Measurements from ENCODE around the gene SLC3A2.

Gene SLC3A2

DNA sequence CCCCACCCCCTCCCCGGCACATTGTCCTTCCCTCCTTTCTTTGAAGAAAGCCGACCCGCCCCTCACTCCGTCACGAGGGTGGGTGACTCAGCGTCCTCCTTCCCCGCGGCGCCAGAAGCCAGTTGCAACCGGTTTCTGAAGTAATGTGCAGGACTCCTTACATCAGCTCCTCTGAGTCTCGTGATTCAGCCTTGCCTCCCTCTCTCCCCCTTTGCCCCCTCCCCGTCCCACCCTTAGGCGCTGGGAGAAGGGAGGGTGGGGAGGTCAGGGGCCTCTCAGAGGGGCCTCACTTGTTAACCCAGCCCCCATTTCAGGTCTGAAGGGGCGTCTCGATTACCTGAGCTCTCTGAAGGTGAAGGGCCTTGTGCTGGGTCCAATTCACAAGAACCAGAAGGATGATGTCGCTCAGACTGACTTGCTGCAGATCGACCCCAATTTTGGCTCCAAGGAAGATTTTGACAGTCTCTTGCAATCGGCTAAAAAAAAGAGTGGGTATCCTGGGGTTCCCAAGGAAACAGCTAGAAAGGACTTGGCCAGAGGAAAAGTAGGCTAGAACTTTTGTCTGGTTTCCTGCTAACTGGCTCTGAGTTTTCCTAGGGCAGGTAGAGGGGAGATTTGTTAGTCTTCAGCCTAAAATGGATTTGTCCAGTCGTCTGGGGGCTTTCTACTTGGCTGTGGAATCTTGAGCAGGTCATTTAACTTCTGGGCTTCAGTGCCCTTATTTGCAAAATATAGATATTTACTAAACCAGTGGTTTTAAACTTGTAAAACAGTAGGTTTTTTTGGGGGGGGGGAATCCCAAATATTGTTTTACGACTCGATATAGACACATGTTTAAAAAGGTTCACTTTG lies 1.1 kb downstream of the SLC3A2 start:
- DNase-seq = peak; percentile 88

DNA sequence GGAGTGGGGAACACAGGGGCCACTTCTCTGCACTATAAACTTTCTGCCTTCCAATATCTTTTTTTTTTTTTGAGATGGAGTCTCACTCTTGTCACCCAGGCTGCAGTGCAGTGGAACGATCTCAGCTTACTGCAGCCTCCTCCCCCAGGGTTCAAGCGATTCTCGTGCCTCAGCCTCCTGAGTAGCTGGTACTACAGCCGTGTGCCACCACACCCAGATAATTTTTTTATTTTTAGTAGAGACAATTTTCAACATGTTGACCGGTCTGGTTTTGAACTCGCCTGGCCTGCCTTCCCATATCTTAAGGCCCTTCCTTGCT lies 1.7 kb downstream of the SLC3A2 start:
- no peak for DNase-seq

DNA sequence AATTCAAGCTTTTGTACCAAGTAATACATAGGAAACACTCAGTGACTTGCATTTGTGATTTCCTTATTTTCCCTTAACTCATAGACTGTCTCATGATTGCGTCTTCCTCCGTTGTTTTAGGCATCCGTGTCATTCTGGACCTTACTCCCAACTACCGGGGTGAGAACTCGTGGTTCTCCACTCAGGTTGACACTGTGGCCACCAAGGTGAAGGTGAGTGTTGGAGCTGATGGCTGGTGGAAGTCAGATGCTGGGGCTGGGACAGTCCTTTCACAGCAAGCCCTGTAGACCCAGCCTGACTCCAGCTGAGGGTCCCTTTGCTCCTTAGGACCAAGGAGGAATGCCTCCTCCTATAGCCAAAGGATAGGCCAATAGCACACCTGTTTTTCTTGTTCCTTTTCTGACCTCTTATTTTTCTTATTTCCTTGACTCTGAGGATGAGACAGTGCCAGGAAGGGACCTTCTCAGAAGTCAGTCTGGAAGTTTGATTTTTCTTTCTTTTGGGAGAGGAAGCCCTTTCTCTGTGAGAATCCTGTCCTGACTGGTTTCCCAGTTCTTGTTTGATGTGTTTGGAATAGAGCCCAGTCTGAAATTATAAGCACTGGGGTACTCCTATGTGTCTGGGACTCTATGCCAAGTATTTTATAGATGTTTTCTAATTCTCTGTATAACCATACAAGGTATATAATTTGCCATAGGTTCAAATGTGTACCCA lies 2.2 kb downstream of the SLC3A2 start:
- DNase-seq = no peak

DNA sequence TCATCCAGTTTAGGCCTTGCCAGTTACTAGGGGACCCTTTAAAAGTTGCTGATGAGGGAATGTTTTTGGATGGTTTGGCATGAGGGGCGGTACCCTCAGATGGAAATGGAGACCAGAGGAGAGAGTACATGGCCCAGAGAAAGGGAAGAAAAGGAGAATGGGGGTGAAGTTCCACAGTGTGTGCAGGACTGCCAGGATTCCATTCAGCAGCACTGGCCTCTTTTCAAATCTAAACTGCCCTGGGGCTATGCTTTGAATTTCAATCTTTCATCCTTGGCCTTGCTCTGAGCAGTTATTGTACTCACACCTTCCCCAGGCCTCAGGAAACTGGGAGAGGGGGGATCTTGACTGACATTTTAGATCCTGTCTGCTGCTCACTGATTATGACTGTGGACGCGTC lies 3.0 kb downstream of the SLC3A2 start:
- no peak for DNase-seq

DNA sequence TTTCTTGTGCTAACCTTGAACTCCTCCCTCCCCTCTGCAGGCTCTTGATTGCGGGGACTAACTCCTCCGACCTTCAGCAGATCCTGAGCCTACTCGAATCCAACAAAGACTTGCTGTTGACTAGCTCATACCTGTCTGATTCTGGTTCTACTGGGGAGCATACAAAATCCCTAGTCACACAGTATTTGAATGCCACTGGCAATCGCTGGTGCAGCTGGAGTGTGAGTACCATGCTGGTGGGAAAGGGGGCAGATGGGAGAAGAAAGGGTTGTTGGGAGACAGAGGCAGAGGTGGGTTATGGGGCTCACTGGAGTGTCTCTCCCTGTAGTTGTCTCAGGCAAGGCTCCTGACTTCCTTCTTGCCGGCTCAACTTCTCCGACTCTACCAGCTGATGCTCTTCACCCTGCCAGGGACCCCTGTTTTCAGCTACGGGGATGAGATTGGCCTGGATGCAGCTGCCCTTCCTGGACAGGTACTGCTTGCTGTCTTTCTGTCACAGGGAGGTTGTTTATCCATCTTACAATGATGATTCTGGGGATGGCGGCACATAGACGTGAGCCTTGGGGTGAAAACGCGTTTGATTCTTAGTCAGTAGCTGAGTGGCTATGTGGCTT lies 4.5 kb downstream of the SLC3A2 start:
- no peak for DNase-seq

DNA sequence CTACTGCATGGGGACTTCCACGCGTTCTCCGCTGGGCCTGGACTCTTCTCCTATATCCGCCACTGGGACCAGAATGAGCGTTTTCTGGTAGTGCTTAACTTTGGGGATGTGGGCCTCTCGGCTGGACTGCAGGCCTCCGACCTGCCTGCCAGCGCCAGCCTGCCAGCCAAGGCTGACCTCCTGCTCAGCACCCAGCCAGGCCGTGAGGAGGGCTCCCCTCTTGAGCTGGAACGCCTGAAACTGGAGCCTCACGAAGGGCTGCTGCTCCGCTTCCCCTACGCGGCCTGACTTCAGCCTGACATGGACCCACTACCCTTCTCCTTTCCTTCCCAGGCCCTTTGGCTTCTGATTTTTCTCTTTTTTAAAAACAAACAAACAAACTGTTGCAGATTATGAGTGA lies 7.7 kb downstream of the SLC3A2 start:
- DNase-seq = no peak

DNA sequence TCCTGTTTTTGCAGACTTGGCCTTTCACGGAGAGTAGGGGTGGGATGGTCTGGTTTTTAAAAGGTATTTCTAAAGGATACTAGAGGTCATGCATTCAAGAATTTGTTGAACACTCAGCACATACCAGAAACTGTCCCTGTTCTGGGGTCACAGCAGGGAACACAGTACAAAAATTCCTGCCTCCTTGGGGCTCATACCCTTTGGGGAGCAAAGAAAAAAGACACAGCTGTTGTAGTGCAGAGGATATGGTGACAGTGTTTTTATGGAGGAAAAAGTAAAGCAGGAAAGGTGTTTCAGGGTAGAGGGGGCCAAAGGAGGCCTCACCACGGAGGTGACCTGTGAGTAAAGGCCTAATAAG lies 8.4 kb downstream of the SLC3A2 start:
- no peak for DNase-seq

DNA sequence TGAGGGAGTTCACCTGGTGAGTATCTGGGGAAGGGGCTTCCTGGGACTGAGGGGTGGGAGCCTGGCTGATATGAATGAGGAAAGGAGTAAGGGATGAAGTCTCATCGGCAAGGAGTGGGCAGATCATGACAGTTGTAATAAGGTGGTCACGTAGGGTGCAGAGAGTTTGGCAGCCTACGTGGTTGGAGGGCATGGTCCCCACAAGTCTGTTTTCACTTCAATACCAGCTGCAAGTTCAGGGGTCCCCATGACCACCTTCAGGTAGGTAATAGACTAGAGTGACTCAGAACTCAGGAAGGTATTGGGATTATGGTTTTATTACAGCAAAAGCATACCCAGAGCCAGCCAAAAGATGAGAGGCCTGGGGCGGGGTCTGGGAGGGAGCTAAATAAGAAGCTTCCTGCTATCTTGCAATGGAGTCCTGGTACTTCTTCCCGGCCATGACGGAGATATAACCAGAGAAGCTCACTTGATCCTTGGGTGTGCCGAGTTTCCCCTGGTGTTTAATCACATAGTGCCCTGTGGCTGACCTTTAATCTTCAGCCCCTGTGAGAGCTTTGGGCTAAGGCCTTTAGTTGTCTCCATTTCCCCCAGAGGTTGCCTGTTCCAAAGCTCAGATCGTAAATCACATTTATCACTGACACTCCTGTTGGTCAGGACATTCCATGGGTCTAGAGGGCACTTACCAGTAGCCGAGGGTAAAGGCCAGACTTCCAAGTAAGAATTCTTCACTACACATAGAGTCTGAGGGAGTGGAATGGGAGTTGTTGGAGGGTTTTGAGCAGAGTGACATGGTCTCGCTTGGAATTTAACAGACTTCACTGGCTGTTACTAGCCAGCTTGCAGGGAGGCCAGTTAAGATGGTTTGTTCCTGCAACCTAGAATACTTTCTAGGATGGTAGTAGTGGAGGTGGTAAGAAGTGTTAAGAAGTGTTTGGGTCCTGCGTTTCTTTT lies 9.1 kb downstream of the SLC3A2 start:
- no peak for DNase-seq

DNA sequence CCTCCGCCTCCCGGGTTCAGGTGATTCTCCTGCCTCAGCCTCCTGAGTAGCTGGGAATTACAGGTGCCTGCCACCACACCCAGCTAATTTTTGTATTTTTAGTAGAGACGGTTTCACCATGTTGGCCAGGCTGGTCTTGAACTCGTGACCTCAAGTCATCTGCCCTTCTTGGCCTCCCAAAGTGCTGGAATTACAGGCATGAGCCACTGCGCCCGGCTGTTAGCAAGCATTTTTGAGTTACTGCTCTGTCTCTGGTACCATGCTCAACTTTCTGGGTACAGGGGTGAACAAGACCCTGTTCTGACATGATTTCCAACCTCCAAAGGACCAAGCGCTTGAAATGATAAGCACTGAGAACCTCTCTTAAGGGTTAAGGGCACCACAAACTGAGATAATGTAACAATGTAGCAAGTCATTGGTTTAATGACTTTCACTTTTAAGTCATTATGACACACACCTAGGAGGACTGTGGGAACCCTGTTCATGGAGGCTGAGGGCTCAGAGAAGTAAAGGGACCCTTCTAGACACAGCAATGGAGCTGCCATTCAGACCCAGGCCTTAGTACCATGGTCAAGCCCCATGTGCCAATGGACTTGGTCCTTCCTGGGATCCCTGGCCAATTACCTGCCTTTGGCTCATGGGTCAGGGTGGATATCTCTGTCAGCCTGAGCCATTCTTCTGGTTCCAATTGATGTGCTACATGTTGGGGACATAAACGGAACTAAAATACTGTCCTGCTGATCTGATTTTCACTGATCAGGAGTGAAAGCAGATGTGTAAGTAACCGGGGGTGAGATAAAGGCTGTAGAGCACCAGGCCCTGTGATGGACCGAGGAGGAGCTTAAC lies 11.6 kb downstream of the SLC3A2 start:
- no peak for DNase-seq

DNA sequence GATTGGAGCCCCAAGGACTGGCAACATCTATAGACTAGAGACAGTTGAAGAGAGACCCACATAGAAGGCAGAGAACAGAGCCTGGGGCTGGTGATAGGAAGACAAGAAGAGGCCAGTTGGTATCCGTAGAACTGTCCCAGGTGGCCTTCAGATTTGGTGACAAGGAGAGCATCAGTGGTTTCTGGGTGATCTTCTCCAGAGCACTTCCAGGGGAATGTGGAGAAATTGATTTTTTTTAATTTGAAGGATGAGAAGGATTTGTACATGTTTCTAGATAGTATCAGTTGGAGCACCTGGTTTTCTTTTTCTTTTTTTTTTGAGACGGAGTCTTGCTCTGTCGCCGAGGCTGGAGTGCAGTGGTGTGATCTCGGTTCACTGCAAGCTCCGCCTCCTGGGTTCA lies 14.8 kb downstream of the SLC3A2 start:
- DNase-seq = no peak

DNA sequence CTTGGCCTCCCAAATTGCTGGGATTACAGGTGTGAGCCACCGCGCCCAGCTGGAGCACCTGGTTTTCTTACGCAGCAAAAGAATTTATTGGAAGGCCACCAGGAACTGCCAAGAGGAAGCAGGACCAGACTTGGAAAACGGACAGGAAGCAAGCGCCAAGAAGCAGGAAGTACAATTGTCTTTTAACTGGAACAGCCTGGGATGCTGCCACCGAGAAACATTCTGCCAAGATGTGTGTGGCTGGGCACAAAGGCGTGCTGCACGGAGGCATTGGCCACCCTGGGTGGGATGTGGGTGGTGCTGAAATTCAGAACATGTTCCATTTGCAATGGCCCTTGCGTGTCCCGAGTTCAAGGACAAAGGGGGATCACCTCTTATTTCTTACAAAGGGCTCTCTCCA lies 15.4 kb downstream of the SLC3A2 start:
- DNase-seq = no peak

DNA sequence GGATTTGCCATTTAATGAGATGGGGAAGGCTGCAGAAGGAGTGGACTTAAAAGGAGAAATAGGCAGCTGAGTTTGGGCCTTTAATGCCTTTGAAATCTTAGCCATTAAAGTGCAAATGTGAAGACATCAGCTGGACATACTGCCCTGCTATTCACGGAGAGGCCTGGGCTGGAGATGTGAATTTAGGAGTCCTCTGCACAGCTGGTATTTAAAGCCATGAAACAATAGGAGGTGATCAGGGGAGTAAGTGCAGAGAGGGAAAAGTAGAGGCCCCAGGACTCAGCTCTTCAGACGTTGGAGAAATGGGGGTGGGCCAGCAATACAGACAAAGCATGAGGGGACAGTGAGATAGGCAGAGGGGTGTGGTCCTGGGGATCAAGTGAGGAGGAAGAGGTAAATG lies 16.6 kb downstream of the SLC3A2 start:
- DNase-seq = no peak

DNA sequence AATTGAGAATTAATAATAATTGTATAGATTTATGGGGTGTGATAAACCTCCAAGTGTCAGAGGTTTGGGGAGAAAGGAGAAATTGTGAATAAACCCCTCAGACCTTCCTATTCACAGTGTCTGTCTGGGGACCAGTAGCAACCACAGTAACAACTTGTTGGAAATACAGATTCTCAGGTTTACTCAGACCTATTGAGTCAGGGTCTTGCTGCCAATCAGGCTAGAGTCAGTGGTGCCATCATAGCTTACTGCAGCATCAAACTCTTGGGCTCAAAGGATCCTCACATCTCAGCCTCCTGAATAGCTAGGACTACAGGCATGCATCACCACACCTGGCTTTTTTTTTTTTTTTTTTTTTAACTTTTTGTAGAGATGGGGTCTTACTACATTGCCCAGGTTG lies 17.3 kb downstream of the SLC3A2 start:
- no peak for DNase-seq

DNA sequence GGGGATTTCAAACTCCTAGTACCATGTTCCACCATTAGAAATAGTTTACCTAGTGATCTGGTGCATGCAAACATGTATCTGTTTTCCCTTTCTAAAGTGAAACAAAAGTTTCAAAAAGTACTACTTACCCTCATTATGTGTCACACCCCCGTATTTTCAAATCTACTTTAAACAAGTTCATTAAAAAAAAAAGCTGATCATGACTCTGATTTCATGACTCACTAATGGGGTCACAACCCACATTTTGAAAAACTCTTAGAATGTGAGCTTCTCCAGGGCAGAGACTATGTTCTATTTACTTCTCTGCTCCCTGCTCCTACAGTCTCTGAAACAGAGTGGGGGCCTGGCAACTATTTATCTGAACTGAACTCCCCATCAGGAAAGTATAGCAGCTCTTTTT lies 22.2 kb downstream of the SLC3A2 start:
- DNase-seq = no peak

DNA sequence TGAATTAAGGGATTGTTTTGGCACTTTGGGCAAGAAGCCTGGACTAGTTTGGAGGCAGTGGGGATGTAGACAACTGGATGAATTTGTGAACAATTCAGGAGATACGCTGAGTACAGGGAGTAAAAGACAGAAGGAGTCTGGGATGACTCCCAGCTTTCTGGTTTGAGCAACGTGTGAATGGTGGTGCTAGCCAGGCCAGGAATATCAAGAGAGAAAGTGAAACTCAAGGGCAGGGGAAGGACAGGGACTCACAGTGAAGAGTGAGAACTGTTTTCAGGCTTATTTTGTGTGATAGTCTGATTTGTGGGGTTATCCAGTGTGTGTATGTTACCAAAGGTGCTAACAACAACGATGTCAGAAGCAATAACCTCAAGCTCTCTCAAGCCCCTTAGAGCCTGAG lies 24.6 kb downstream of the SLC3A2 start:
- DNase-seq = no peak

DNA sequence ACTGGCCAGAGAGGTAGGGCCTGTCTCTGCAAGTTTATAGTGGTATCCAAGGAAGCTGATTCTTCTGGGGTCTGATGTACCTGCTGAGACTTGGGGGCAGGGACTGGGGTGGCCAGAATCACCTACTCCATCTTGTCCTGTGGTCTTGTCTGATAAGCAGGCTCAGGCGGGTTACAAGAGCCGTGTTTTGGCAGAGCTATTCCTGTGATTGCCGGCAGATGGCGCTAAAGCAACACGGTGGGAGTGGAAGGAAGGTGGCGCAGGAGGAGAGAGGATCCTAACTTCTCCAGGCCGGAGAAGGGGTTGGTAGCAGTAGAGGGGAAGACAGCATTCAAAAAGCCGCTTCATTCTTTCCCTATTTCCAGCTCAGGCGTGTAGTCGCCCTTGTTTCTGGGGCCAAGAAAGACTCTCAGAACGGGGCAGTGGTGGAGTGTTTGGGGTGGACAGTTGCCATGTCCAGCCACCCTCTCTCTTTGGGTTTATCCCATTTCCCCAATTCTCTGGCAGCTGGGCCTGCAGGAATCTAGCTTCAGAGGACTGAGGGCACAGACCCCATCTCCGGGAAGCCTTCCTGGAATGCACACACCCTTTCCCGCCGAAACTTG lies 25.3 kb downstream of the SLC3A2 start:
- DNase-seq = peak; percentile 39

DNA sequence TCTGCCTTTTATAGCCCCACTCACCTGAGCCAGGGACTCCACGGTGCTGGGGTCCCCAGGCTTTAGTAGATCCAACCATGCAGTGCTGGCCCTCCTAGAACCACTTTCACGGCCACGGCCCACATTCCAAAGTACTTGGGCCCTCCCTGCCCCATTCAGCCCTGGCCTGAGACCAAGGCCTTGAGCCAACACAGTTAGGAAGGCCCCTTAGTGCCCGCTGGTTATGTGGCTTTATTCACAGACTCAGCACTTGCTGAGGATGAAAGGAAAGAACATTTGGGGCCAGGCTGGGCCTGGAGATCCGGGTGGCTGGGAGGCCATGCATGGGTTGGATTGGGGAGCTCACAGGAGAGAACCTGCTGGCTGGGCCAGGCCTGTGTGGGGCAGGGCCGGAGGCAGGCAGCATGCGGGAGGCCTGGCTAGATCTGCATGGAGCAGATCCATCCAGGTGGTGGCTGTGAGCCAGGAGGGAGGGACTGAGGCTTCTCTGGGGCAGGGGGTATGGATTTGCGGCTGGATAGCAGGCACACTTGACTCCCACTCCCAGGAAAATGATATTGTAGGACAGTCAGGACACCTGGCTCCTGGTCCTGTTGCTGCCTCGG lies 27.9 kb downstream of the SLC3A2 start:
- no peak for DNase-seq

DNA sequence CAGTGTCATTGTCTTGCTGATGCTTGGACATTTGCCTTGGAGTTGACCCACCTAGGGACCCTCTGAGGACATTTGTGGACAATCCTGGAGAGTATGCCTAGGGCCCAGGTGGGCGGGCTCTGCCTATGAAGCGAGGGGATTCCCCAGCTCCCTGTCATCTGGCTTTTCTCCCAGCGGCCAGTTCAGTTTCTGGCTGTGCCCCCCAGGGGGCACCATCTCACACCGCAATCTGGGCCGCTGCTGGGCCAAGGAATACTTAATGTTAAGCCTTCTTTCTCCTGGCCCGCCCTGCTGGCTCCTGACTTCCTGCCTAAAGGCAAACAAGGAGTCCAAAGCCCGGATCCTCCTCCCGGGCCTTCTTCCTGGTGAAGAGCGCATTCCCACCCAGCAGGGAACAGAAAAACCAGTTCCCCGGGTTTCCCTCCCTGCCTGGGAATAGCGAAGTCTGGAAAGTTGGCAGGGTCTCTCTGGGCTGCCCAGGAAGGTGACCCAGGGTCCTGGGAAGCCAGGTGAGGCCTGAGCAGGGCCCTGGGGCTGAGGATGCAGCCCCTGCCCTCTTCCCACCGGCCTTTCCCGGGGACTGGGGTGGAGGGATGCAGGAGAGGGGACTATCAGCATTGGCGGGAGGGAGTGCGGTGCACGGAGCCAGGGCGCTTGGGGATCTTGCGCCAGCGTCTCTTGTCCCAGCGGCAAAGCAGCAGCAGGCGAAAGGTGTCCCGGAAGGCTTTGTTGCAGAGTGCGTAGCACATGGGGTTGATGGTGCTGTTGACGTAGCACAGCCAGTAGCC lies 28.6 kb downstream of the SLC3A2 start:
- DNase-seq = no peak

DNA sequence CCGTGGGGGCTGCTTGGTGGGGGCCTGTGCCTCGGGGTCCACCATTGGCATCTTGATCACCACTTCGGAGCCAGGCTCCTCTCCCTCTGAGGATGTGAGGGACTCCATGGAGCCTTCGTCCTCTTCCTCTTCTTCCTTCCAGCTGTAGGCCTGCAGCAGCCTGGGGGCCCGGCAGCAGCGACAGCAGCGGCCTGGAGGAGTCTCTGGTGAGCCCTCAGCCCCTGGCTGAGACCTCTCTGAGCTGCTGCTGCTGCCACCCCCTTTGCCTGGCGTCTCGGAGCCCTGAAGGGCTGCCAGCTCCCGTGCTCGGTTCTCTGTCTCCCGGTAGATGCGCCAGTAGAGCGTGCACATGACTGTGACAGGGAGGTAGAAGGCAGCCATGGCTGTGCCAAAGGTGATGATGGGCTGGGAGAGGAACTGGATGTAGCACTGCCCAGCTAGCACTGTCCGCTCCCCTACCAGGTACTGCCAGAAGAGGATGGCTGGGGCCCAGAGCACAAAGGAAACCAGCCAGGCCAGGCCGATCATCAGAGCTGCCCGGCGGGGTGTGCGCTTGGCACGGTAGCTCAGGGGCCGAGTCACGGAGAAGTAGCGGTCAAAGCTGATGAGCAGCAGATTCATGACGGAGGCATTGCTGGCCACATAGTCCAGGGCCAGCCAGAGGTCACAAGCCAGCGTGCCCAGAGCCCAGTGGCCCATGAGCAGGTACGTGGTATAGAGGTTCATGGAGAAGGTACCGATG lies 29.6 kb downstream of the SLC3A2 start:
- no peak for DNase-seq

All from NCI-H1417 treated with DMSO at 0.1 percent for 48 hours (cell line).